NCI-H82 (cell line): Measurements from ENCODE around the gene ADSS2.
"Not testable (repeated sequence)": the region's sequence is repeated elsewhere in the genome, so short reads cannot be mapped to it uniquely, and the experiment has no call there.

ENCODE experiments used
- DNase-seq: peaks from one replicate; lab custom pipeline; 2025; lab: John Stamatoyannopoulos, UW

Gene ADSS2

GRCh38 chr1:244365262-244365661 lies 86.4 kb downstream of the ADSS2 start:
- not testable (repeated sequence) for DNase-seq

GRCh38 chr1:244362476-244362875 lies 89.2 kb downstream of the ADSS2 start:
- no peak for DNase-seq

- DNase-seq = peak; percentile 28
Observed at GRCh38 chr1:244361764-244362473, 89.8 kb downstream of the ADSS2 start.
